IPS DF 6.9 (cell line): Measurements from ENCODE around the gene HBG2.

Experiments
- DNase-seq: peaks from one replicate; pipeline ENCODE4 v3.0.0-alpha.2; 2013; ENCODE audit warnings: low read depth, low spot score
- H3K27ac ChIP-seq: one replicate; pipeline ENCODE4 v1.5.1; 2013; ENCODE audit warnings: low read length, control low read depth
- H3K27me3 ChIP-seq: 2 replicates; pipeline ENCODE4 v1.6.1; 2013; ENCODE audit warnings: mild to moderate bottlenecking, low read length; ENCODE audit not compliant: control insufficient read depth, insufficient read depth
- H3K36me3 ChIP-seq: 2 replicates; pipeline ENCODE4 v1.6.1; 2013; ENCODE audit warnings: low read length; ENCODE audit not compliant: control insufficient read depth, insufficient read depth
- H3K4me1 ChIP-seq: 2 replicates; pipeline ENCODE4 v1.6.1; 2013; ENCODE audit warnings: low read length; ENCODE audit not compliant: control insufficient read depth, insufficient read depth
- H3K4me3 ChIP-seq: 2 replicates; pipeline ENCODE4 v1.5.1; 2013; ENCODE audit warnings: mild to moderate bottlenecking, low read length
- H3K9me3 ChIP-seq: 2 replicates; pipeline ENCODE4 v1.6.1; 2013; ENCODE audit warnings: low read length, inconsistent platforms; ENCODE audit not compliant: control insufficient read depth, insufficient read depth
- WGBS: extraction: QIAGEN DNeasy Blood & Tissue Kit; methylation state at CpG from one replicate; pipeline ENCODE4 v1.1.7; 2013; ENCODE audit warnings: mixed read lengths, missing lambda C conversion rate; ENCODE audit not compliant: insufficient read length, insufficient coverage; 5-methylcytosine and 5-hydroxymethylcytosine counted together

Gene HBG2

GRCh38 chr11:5290106-5290505, 35.5 kb upstream of the HBG2 start:
- Histone ChIP-seq H3K27ac (no peak overlapping the region), H3K36me3 (no peaks in the 10 kb centered on the region), H3K27me3 (no peaks in the 10 kb centered on the region), H3K9me3 (no peaks in the 10 kb centered on the region), H3K4me1 (no peaks in the 10 kb centered on the region), H3K4me3 (no peak overlapping the region)
- no CpG with 5 or more reads among the region's 1 CpG for WGBS
- no peak for DNase-seq

GRCh38 chr11:5289696-5290095, 35.1 kb upstream of the HBG2 start:
- Histone ChIP-seq H3K4me3 (no peak overlapping the region), H3K9me3 (no peaks in the 10 kb centered on the region), H3K27ac (no peak overlapping the region), H3K4me1 (no peaks in the 10 kb centered on the region), H3K36me3 (no peaks in the 10 kb centered on the region), H3K27me3 (no peaks in the 10 kb centered on the region)
- DNase-seq = no peak

GRCh38 chr11:5288906-5289550, 34.4 kb upstream of the HBG2 start:
- no peaks in the 10 kb centered on the region for H3K27me3 ChIP-seq
- H3K27ac ChIP-seq = no peak overlapping the region
- no peak for DNase-seq
- H3K4me3 ChIP-seq = no peak overlapping the region
- H3K4me1 ChIP-seq = no peaks in the 10 kb centered on the region
- no peaks in the 10 kb centered on the region for H3K36me3 ChIP-seq
- no CpG with 5 or more reads among the region's 6 CpGs for WGBS
- no peaks in the 10 kb centered on the region for H3K9me3 ChIP-seq

- H3K27ac ChIP-seq = no peak overlapping the region
- no peaks in the 10 kb centered on the region for H3K36me3 ChIP-seq
- WGBS = no CpG with 5 or more reads among the region's 7 CpGs
- DNase-seq = no peak
- no peak overlapping the region for H3K4me3 ChIP-seq
- H3K4me1 ChIP-seq = no peaks in the 10 kb centered on the region
- H3K27me3 ChIP-seq = no peaks in the 10 kb centered on the region
- no peaks in the 10 kb centered on the region for H3K9me3 ChIP-seq
Measured at GRCh38 chr11:5288108-5288905, 33.7 kb upstream of the HBG2 start.

GRCh38 chr11:5286901-5287300, 32.3 kb upstream of the HBG2 start:
- Histone ChIP-seq H3K4me3 (no peak overlapping the region), H3K36me3 (no peaks in the 10 kb centered on the region), H3K9me3 (no peaks in the 10 kb centered on the region), H3K27me3 (no peaks in the 10 kb centered on the region), H3K27ac (no peak overlapping the region), H3K4me1 (no peaks in the 10 kb centered on the region)
- WGBS = no CpG with 5 or more reads among the region's 3 CpGs
- no peak for DNase-seq

GRCh38 chr11:5286351-5286750, 31.8 kb upstream of the HBG2 start:
- H3K9me3 ChIP-seq = no peaks in the 10 kb centered on the region
- H3K4me3 ChIP-seq = no peak overlapping the region
- H3K27ac ChIP-seq = no peak overlapping the region
- no peaks in the 10 kb centered on the region for H3K4me1 ChIP-seq
- WGBS = no CpG with 5 or more reads among the region's 1 CpG
- no peak for DNase-seq
- H3K36me3 ChIP-seq = no peaks in the 10 kb centered on the region
- no peaks in the 10 kb centered on the region for H3K27me3 ChIP-seq

GRCh38 chr11:5285703-5286340, 31.2 kb upstream of the HBG2 start:
- no peak overlapping the region for H3K27ac ChIP-seq
- no peaks in the 10 kb centered on the region for H3K4me1 ChIP-seq
- no peak for DNase-seq
- H3K4me3 ChIP-seq = no peak overlapping the region
- no CpG with 5 or more reads among the region's 4 CpGs for WGBS
- no peaks in the 10 kb centered on the region for H3K9me3 ChIP-seq
- no peaks in the 10 kb centered on the region for H3K36me3 ChIP-seq
- no peaks in the 10 kb centered on the region for H3K27me3 ChIP-seq

- no CpG with 5 or more reads among the region's 2 CpGs for WGBS
- DNase-seq = no peak
- no peaks in the 10 kb centered on the region for H3K9me3 ChIP-seq
Measured at GRCh38 chr11:5284637-5285036, 30.1 kb upstream of the HBG2 start.

GRCh38 chr11:5283882-5284281, 29.3 kb upstream of the HBG2 start:
- no peak overlapping the region for H3K27ac ChIP-seq
- WGBS = no CpG with 5 or more reads among the region's 1 CpG
- no peak overlapping the region for H3K4me3 ChIP-seq
- no peak for DNase-seq
- no peaks in the 10 kb centered on the region for H3K9me3 ChIP-seq
- H3K4me1 ChIP-seq = no peaks in the 10 kb centered on the region
- H3K36me3 ChIP-seq = no peaks in the 10 kb centered on the region
- H3K27me3 ChIP-seq = no peaks in the 10 kb centered on the region

More at GRCh38 chr11:5284637-5285036, 30.1 kb upstream of the HBG2 start:
- H3K4me1 ChIP-seq = no peaks in the 10 kb centered on the region
- H3K36me3 ChIP-seq = no peaks in the 10 kb centered on the region
- no peak overlapping the region for H3K4me3 ChIP-seq
- no peaks in the 10 kb centered on the region for H3K27me3 ChIP-seq
- no peak overlapping the region for H3K27ac ChIP-seq

GRCh38 chr11:5283086-5283485, 28.5 kb upstream of the HBG2 start:
- DNase-seq = no peak
- Histone ChIP-seq H3K27me3 (no peaks in the 10 kb centered on the region), H3K4me3 (no peak overlapping the region), H3K9me3 (no peaks in the 10 kb centered on the region), H3K4me1 (no peaks in the 10 kb centered on the region), H3K27ac (no peak overlapping the region), H3K36me3 (no peaks in the 10 kb centered on the region)
- no CpG with 5 or more reads among the region's 3 CpGs for WGBS
